Measurements from ENCODE around the gene GALNT9. TPM values are rescaled to one million over a fixed set of nuclear protein-coding genes. Genes with fewer than 3 reads are reported as not detected.

The GALNT9 gene
- total and polyA plus RNA-seq, 4 experiments from 2014 or later: 0.61 TPM; not detected in 3

DNA sequence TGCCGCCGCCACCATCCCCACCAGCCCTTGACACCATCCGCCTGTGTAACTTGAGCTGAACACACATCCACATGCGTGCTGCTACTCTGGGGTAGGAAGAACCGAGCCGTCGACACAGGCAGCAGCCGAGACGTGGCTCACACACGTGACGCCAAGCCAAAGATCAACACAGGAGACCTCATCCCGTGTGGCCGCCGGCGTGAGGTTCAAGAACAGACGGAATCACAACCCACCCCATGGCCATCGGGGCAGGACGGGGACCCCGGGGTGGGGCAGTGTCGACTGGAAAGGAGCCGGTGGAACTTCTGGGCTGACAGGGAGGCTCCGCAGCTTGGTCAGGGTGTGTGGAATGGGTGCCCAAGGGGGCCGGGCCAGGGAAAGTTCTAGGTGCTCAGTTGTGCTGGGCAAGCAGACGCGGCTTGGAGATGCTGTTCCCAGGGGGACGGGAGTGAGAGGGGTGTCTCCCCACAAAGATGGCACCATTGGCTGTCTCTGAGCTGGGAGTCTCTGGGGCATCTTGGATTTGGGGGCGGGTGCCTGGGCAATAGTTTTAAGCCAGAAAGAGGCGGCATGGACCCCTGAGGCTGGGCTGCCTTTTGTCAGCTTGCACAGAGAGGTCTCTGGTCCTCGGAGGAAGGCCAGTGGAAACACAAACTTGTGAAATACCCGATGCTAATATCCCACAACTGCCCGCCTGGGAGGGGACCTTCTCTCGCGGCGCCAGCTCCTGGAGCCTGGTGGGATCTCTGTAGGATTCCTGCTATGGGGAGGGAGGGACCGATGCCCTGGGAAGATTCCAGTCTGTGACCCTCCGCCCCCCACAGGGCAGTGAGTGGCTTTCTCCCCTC, 41.8 kb downstream of the GALNT9 start:
- Mint-ChIP-seq H3K27ac (no peak overlapping the region), H3K9me3 (peaks cover 0 to 3% (median 0%) of the 10 kb centered on the region in 8 donors), H3K4me1 (peaks cover 7 to 27% (median 10%) of the 10 kb centered on the region in 4 donors), H3K27me3 (peaks cover 10% of the 10 kb centered on the region in 2 donors), H3K4me3 (no peak overlapping the region), H3K36me3 (no peaks in the 10 kb centered on the region)
- POLR2A ChIA-PET (ENCODE audit: partially characterized antibody): no interaction called here
- H3K27me3 ChIP-seq (ENCODE audit: insufficient read depth, low read length): no peaks in the 10 kb centered on the region
- intact Hi-C loops (cut with micrococcal nuclease): no loop called here
- no peak overlapping the region for H3K27ac ChIP-seq (ENCODE audit: low read depth, low read length)
- H3K9me3 ChIP-seq (ENCODE audit: control insufficient read depth in 1 of 2, low read length in 2 of 2): no peaks in the 10 kb centered on the region
- peaks cover 14% of the 10 kb centered on the region for H3K4me1 ChIP-seq (ENCODE audit: insufficient read depth, low read length)
- CTCF ChIA-PET (ENCODE audit: partially characterized antibody): no interaction called here
- H3K4me3 ChIP-seq (ENCODE audit: low read length in 2 of 2): no peak overlapping the region
- no peaks in the 10 kb centered on the region for H3K36me3 ChIP-seq (ENCODE audit: insufficient read depth, low read length)
- DNase-seq: no peak

DNA sequence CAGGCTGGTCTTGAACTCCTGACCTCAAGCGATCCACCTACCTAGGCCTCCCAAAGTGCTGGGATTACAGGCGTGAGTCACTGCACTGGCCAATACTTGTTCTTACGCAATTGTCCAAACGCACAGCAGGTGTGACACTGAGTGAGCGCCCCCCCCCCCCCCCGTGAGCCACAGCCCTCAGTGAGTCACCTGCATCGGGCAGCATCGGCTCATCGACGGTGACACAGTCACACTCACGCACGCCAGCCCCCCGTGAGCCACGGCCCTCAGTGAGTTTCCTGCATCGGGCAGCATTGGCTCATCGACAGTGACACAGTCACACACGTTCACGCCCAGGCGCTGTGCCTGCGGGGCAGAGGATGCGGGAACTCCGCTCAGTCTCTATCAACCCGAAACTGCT, 42.5 kb downstream of the GALNT9 start:
- peaks cover 7 to 32% (median 10%) of the 10 kb centered on the region in 4 donors for H3K4me1 Mint-ChIP-seq
- POLR2A ChIA-PET (ENCODE audit: partially characterized antibody): no interaction called here
- H3K27me3 ChIP-seq (ENCODE audit: insufficient read depth, low read length): no peaks in the 10 kb centered on the region
- peaks cover 19% of the 10 kb centered on the region for H3K4me1 ChIP-seq (ENCODE audit: insufficient read depth, low read length)
- no peak overlapping the region for H3K4me3 Mint-ChIP-seq
- H3K36me3 Mint-ChIP-seq: no peaks in the 10 kb centered on the region
- DNase-seq: no peak
- H3K27me3 Mint-ChIP-seq: peaks cover 10% of the 10 kb centered on the region in 2 donors
- CTCF ChIA-PET (ENCODE audit: partially characterized antibody): no interaction called here
- H3K9me3 Mint-ChIP-seq: peaks cover 0 to 1% (median 0%) of the 10 kb centered on the region in 8 donors
- H3K36me3 ChIP-seq (ENCODE audit: insufficient read depth, low read length): no peaks in the 10 kb centered on the region
- no peak overlapping the region for H3K27ac ChIP-seq (ENCODE audit: low read depth, low read length)
- H3K9me3 ChIP-seq (ENCODE audit: control insufficient read depth in 1 of 2, low read length in 2 of 2): no peaks in the 10 kb centered on the region
- no peak overlapping the region for H3K4me3 ChIP-seq (ENCODE audit: low read length in 2 of 2)
- intact Hi-C loops (cut with micrococcal nuclease): no loop called here
- no peak overlapping the region for H3K27ac Mint-ChIP-seq

DNA sequence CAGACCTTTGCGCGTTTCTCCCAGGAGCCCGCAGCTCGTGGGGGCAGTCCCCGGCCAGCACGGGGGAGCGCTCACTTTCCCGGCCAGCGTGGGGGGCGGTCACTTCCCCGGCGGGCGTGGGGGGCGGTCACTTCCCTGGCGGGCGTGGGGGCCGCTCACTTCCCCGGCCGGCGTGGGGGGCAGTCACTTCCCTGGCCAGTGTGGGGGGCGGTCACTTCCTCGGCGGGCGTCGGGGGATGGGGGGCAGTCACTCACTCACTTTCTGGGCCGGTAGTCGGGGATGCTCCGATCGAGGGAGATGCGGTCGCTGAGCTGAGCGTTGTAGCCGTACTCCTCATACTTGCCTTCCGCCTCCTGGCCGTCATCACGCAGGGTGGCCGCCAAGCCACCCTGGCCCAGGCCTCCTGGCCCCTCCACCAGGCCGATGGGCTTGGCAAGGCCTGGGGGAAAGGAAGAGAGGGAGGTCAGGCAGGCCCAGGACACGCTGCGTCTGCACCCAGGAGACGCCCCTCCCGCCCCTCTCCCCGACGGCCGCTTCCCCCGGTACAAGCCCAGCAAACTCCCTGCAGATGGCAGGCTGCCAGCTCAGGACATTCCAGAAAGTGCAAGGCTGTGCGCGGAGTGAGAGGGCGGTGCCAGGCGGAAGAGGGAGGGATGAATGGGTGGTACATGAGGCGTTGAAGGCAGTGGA, 43.3 kb downstream of the GALNT9 start:
- POLR2A ChIA-PET (ENCODE audit: partially characterized antibody): no interaction called here
- Mint-ChIP-seq H3K4me3 (no peak overlapping the region), H3K27me3 (peaks cover 10% of the 10 kb centered on the region in 2 donors), H3K4me1 (peaks cover 7 to 32% (median 10%) of the 10 kb centered on the region in 4 donors), H3K36me3 (no peaks in the 10 kb centered on the region), H3K9me3 (peaks cover 0 to 1% (median 0%) of the 10 kb centered on the region in 8 donors), H3K27ac (no peak overlapping the region)
- Histone ChIP-seq H3K27ac (ENCODE audit: low read depth, low read length) (no peak overlapping the region), H3K27me3 (ENCODE audit: insufficient read depth, low read length) (no peaks in the 10 kb centered on the region), H3K4me3 (ENCODE audit: low read length in 2 of 2) (no peak overlapping the region), H3K9me3 (ENCODE audit: control insufficient read depth in 1 of 2, low read length in 2 of 2) (no peaks in the 10 kb centered on the region), H3K4me1 (ENCODE audit: insufficient read depth, low read length) (peaks cover 19% of the 10 kb centered on the region), H3K36me3 (ENCODE audit: insufficient read depth, low read length) (no peaks in the 10 kb centered on the region)
- intact Hi-C loops (cut with micrococcal nuclease): no loop called here
- DNase-seq: no peak
- CTCF ChIA-PET (ENCODE audit: partially characterized antibody): no interaction called here

DNA sequence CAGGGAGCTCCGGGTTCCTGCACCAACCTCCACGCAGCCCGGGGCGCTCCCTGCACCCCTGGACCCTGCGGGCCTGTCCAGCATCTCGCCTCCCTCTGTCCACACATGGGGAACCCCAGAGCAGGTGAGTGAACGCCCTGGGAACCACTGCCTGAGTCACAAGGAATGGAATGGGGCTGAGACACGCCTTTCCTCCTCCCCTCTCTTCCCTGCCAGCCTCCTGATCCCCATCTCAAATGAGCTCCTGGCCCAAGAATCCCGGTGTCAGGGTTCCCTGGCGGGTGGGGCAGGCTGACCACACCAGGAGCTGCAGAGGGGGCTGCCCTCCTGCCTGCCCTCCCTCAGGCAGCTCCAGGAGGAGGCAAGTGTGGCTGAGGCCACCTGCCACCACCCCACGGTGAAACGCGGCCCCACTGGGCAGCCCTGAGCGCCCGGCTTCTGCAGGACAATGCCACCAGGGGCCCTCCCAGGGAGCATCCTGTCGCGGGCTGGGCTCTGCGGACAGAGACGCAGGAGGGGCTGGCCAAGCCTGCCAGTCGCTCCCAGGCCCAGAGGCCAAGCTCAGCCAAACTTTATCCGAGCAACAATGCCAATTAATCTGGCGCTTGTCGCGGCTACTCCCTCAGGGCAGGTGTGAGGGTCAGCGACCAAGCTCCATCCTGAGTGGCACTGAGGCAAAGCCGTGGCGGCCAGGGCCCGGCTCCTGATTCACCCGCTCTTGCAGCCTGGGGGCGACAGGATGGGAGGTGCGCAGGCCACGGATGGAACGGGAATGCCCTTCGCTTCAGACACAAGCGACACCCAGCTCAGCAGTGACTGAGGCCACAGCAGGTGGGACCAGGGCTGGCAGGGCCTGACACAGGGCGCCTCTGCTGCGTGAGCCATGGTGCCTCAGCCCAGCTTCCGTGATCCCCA, 44.3 kb downstream of the GALNT9 start:
- Histone ChIP-seq H3K36me3 (ENCODE audit: insufficient read depth, low read length) (no peaks in the 10 kb centered on the region), H3K4me3 (ENCODE audit: low read length in 2 of 2) (no peak overlapping the region), H3K9me3 (ENCODE audit: control insufficient read depth in 1 of 2, low read length in 2 of 2) (no peaks in the 10 kb centered on the region), H3K27ac (ENCODE audit: low read depth, low read length) (no peak overlapping the region), H3K27me3 (ENCODE audit: insufficient read depth, low read length) (no peaks in the 10 kb centered on the region), H3K4me1 (ENCODE audit: insufficient read depth, low read length) (peaks cover 19% of the 10 kb centered on the region)
- Mint-ChIP-seq H3K36me3 (no peaks in the 10 kb centered on the region), H3K27ac (no peak overlapping the region), H3K27me3 (peaks cover 10 to 11% of the 10 kb centered on the region in 2 donors), H3K4me3 (peak overlapping the region in 2 of 8 donors; percentile 20 to 58), H3K9me3 (peaks cover 0 to 1% (median 0%) of the 10 kb centered on the region in 8 donors), H3K4me1 (peaks cover 7 to 32% (median 10%) of the 10 kb centered on the region in 4 donors)
- POLR2A ChIA-PET (ENCODE audit: partially characterized antibody): interaction anchor here (0.9 kb wide), 1 partner anchor 9 kb away, joined by 3 read pairs; no protein-coding TSS in a partner anchor
- DNase-seq: no peak
- intact Hi-C loops (cut with micrococcal nuclease): no loop called here
- CTCF ChIA-PET (ENCODE audit: partially characterized antibody): no interaction called here

DNA sequence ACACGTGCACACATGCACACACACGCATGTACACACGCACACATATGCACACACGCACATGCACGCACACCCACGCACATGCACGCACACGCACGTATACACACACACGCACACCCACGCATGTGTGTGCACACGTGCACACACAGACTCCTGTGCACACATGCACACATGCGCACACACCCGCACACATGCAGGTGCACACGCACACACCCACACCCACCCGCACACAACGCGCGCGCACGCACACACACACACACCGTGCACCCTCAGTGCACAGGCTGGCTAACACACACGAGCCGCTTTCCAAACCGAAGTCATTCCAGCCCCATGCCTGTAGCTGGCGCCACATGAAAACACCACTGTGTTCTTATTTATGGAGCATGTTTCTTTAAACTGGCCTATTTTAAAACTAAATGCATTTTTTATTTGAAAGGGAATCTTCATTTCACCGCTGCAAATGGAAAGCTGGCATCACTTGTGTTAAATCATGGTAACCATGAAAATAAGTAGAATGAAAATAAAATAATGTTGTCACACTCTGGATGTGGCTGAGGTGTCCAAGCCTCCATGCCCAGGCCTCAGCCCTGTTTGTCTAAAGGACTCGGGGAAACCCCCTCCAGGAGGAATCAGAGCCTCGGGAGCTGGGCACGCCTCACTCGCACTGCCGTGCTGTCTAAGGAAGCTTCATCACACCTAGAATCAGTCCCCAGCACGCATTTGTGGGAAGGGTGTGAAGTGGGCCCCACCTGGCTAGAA, 45.1 kb downstream of the GALNT9 start:
- H3K4me1 Mint-ChIP-seq: peaks cover 7 to 32% (median 10%) of the 10 kb centered on the region in 4 donors
- no peak for DNase-seq
- Histone ChIP-seq H3K36me3 (ENCODE audit: insufficient read depth, low read length) (no peaks in the 10 kb centered on the region), H3K4me1 (ENCODE audit: insufficient read depth, low read length) (peaks cover 19% of the 10 kb centered on the region), H3K27ac (ENCODE audit: low read depth, low read length) (no peak overlapping the region), H3K4me3 (ENCODE audit: low read length in 2 of 2) (no peak overlapping the region), H3K9me3 (ENCODE audit: control insufficient read depth in 1 of 2, low read length in 2 of 2) (no peaks in the 10 kb centered on the region), H3K27me3 (ENCODE audit: insufficient read depth, low read length) (no peaks in the 10 kb centered on the region)
- intact Hi-C loops (cut with micrococcal nuclease): no loop called here
- peaks cover 0 to 1% (median 0%) of the 10 kb centered on the region in 8 donors for H3K9me3 Mint-ChIP-seq
- peak overlapping the region in 5 of 8 donors; percentile 20 to 66 (median 56) for H3K4me3 Mint-ChIP-seq
- POLR2A ChIA-PET (ENCODE audit: partially characterized antibody): interaction anchor here (0.9 kb wide), 1 partner anchor 8 kb away, joined by 3 read pairs; no protein-coding TSS in a partner anchor
- peaks cover 10 to 14% of the 10 kb centered on the region in 2 donors for H3K27me3 Mint-ChIP-seq
- CTCF ChIA-PET (ENCODE audit: partially characterized antibody): no interaction called here
- H3K27ac Mint-ChIP-seq: peak overlapping the region in 3 of 7 donors; percentile 37 to 68 (median 48)
- H3K36me3 Mint-ChIP-seq: no peaks in the 10 kb centered on the region

DNA sequence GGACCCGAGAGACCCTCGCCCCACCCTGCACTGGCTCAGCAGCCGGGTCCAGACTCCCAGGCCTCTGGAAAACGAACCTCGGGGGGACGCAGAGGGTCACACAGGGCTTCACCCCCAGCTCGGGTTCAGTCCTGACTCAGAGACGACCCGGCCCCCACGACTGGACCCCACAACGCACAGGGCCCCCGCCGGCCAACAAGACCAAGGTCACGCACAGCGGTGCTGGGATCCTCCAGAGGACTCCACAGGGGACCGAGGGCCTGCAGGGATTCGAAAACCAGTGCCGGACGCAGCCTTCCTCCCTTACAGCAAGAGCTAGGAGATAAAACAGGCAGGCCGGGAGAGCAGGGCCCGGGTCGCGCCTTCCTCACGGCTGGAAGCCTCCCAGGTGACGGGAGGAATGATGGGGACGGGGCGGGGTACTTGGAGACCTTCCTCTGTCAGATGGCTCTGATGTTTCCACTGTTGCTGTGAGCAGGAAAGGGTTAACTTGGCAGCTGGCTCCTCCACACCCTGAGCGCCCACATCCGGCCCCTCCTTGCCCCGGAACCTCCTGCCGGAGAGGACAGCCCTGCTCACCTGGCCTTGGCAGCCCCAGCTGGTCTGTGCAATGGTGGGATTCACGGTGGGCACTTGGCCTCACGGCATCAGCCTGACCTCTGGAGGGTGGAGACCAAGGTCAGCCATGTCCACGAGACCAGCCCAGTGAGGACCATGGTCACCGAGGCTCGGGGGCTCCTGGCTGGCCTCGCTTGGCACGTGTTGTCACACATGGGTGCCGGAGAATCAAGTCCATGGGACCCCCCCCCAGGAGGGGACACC, 46.2 kb downstream of the GALNT9 start:
- Histone ChIP-seq H3K4me1 (ENCODE audit: insufficient read depth, low read length) (peaks cover 19% of the 10 kb centered on the region), H3K9me3 (ENCODE audit: control insufficient read depth in 1 of 2, low read length in 2 of 2) (no peaks in the 10 kb centered on the region), H3K27ac (ENCODE audit: low read depth, low read length) (no peak overlapping the region), H3K36me3 (ENCODE audit: insufficient read depth, low read length) (no peaks in the 10 kb centered on the region), H3K27me3 (ENCODE audit: insufficient read depth, low read length) (no peaks in the 10 kb centered on the region), H3K4me3 (ENCODE audit: low read length in 2 of 2) (no peak overlapping the region)
- Mint-ChIP-seq H3K27me3 (peaks cover 7 to 15% of the 10 kb centered on the region in 2 donors), H3K4me3 (peak overlapping the region in 3 of 8 donors; percentile 43 to 60 (median 45)), H3K36me3 (no peaks in the 10 kb centered on the region), H3K9me3 (no peaks in the 10 kb centered on the region), H3K27ac (no peak overlapping the region), H3K4me1 (peaks cover 6 to 32% (median 10%) of the 10 kb centered on the region in 4 donors)
- ChIA-PET POLR2A (ENCODE audit: partially characterized antibody) (interaction anchor here (0.9 kb wide), 1 partner anchor 137 kb away, joined by 3 read pairs; no protein-coding TSS in a partner anchor), CTCF (ENCODE audit: partially characterized antibody) (no interaction called here)
- intact Hi-C loops (cut with micrococcal nuclease): no loop called here
- peak in 4 of 5 donors; percentile 23 to 57 (median 36) for DNase-seq

Data from CD4-positive, alpha-beta memory T cell (primary cell).